Omental fat pad (tissue), 4 donors: ENCODE data around the gene UBE2E3. TPM values are rescaled to one million over a fixed set of nuclear protein-coding genes. Genes with fewer than 3 reads are reported as not detected.

Experiments used
- ATAC-seq: fragments of 150-250 bp; one replicate; pipeline ENCODE4 v1.9.1; 2016; ENCODE audit warnings: mild to moderate bottlenecking, moderate library complexity; ENCODE audit not compliant: low FRiP score
- DNase-seq: peaks from one replicate; pipeline ENCODE4 v3.0.0-alpha.2; 2019; ENCODE audit warnings: low spot score
- CTCF ChIP-seq, 3 donors: fragments of 450-650 bp; IDR thresholded peaks; one replicate each; pipeline ENCODE4 v1.5.1; 2016 to 2017; ENCODE audit warnings: antibody characterized with exemption in 3 of 3, mild to moderate bottlenecking in 3 of 3, moderate library complexity in 2 of 3
- total RNA-seq, 4 donors: library from RNA; depleted of rRNA; stranded (reverse); fragments of >200 nt; gene quantifications; one replicate each; pipeline ENCODE4 v1.1.0, GENCODE V29; 2016

Gene UBE2E3
- total RNA-seq, 4 donors from 2014 or later: 46.4 to 63.7 (median 55.7) TPM

- no peak for TF ChIP-seq CTCF (IDR thresholded peaks at IDR 0.05)
- ATAC-seq (no peak), DNase-seq (no peak)
These were observed 90.4 kb downstream of the UBE2E3 start for GRCh38 chr2:181070836-181071200.

GRCh38 chr2:181072486-181073235, 92.3 kb downstream of the UBE2E3 start:
- no peak for DNase-seq
- ATAC-seq: no peak
- TF ChIP-seq CTCF (IDR thresholded peaks at IDR 0.05): no peak

GRCh38 chr2:181073896-181074295, 93.5 kb downstream of the UBE2E3 start:
- no peak for TF ChIP-seq CTCF (IDR thresholded peaks at IDR 0.05)
- ATAC-seq: no peak
- no peak for DNase-seq

- no peak for TF ChIP-seq CTCF (IDR thresholded peaks at IDR 0.05)
- ATAC-seq: no peak
- no peak for DNase-seq
These were observed 94.1 kb downstream of the UBE2E3 start for GRCh38 chr2:181074457-181074856.

GRCh38 chr2:181076658-181077057, 96.3 kb downstream of the UBE2E3 start:
- DNase-seq (no peak), ATAC-seq (no peak)
- TF ChIP-seq CTCF (IDR thresholded peaks at IDR 0.05): no peak

GRCh38 chr2:181077128-181077709, 96.8 kb downstream of the UBE2E3 start:
- ATAC-seq: no peak
- TF ChIP-seq CTCF (IDR thresholded peaks at IDR 0.05): no peak

GRCh38 chr2:181083140-181083539, 102.7 kb downstream of the UBE2E3 start:
- no peak for TF ChIP-seq CTCF (IDR thresholded peaks at IDR 0.05)
- ATAC-seq (no peak), DNase-seq (no peak)

More at GRCh38 chr2:181077128-181077709, 96.8 kb downstream of the UBE2E3 start:
- DNase-seq: no peak
